ENCODE results near the gene RPP21. TPM values are rescaled to one million over a fixed set of nuclear protein-coding genes. Genes with fewer than 3 reads are reported as not detected.

RPP21 gene
- total RNA-seq, 1 experiment from 2014 or later = 81.3 TPM

GRCh38 chr6:30311671-30312070 lies 33.3 kb upstream of the RPP21 start:
- TF ChIP-seq SIN3A (IDR thresholded peaks at IDR 0.05; ENCODE audit: borderline replicate concordance, insufficient read depth, low read depth, low read length) (no peak), CTCF (IDR thresholded peaks at IDR 0.05) (no peak), TCF7L2 (IDR thresholded peaks at IDR 0.05; ENCODE audit: low read depth, low read length) (no peak), POLR2AphosphoS5 (IDR thresholded peaks at IDR 0.05; ENCODE audit: low read depth, low read length) (no peak), REST (IDR thresholded peaks at IDR 0.05; ENCODE audit: insufficient read depth in 1 of 2, low read depth in 2 of 2, low read length in 1 of 2) (no peak)
- ChIA-PET POLR2A (no interaction called here), CTCF (no interaction called here)
- in situ Hi-C loops (cut with HindIII; ENCODE audit: low pct_unique_long_range_greater_than_20kb, low sequenced_read_pairs) = no loop called here
- no peaks in the 10 kb centered on the region; the same call in 1 of the 2 replicates for H3K36me3 ChIP-seq (ENCODE audit: control insufficient read depth, insufficient read depth, low read length)
- H3K4me1 ChIP-seq (ENCODE audit: control insufficient read depth, insufficient read depth, low read length) = no peaks in the 10 kb centered on the region
- BruUV-seq (replicated peaks) = no TSS peak
- intact Hi-C loops (cut with micrococcal nuclease; ENCODE audit: unreplicated experiment) = no loop called here
- no peaks in the 10 kb centered on the region for H3K9me3 ChIP-seq (ENCODE audit: control insufficient read depth, insufficient read depth, low read depth, low read length)
- no peak overlapping the region for H3K27ac ChIP-seq (ENCODE audit: low read length)
- DNase-seq (ENCODE audit: low read depth, low spot score) (no peak), ATAC-seq (no peak)
- H3K27me3 ChIP-seq (ENCODE audit: control insufficient read depth, insufficient read depth, low read length) = no peaks in the 10 kb centered on the region
- H3K4me3 ChIP-seq (ENCODE audit: low read depth in 2 of 2, low read length in 2 of 2) = no peak overlapping the region

GRCh38 chr6:30312266-30312665 lies 32.7 kb upstream of the RPP21 start:
- Histone ChIP-seq H3K4me3 (ENCODE audit: low read depth in 2 of 2, low read length in 2 of 2) (no peak overlapping the region), H3K27ac (ENCODE audit: low read length) (no peak overlapping the region), H3K9me3 (ENCODE audit: control insufficient read depth, insufficient read depth, low read depth, low read length) (no peaks in the 10 kb centered on the region), H3K27me3 (ENCODE audit: control insufficient read depth, insufficient read depth, low read length) (no peaks in the 10 kb centered on the region), H3K4me1 (ENCODE audit: control insufficient read depth, insufficient read depth, low read length) (no peaks in the 10 kb centered on the region), H3K36me3 (ENCODE audit: control insufficient read depth, insufficient read depth, low read length) (no peaks in the 10 kb centered on the region; the same call in 1 of the 2 replicates)
- BruUV-seq (replicated peaks) = no TSS peak
- ATAC-seq (no peak), DNase-seq (ENCODE audit: low read depth, low spot score) (no peak)
- CTCF ChIA-PET = no interaction called here
- in situ Hi-C loops (cut with HindIII; ENCODE audit: low pct_unique_long_range_greater_than_20kb, low sequenced_read_pairs) = no loop called here
- POLR2A ChIA-PET = interaction anchor here (0.6 kb wide), 1 partner anchor 204 kb away, joined by 5 read pairs; no protein-coding TSS in a partner anchor
- TF ChIP-seq REST (IDR thresholded peaks at IDR 0.05; ENCODE audit: insufficient read depth in 1 of 2, low read depth in 2 of 2, low read length in 1 of 2) (no peak), TCF7L2 (IDR thresholded peaks at IDR 0.05; ENCODE audit: low read depth, low read length) (no peak), POLR2AphosphoS5 (IDR thresholded peaks at IDR 0.05; ENCODE audit: low read depth, low read length) (no peak), CTCF (IDR thresholded peaks at IDR 0.05) (no peak), SIN3A (IDR thresholded peaks at IDR 0.05; ENCODE audit: borderline replicate concordance, insufficient read depth, low read depth, low read length) (no peak)
- intact Hi-C loops (cut with micrococcal nuclease; ENCODE audit: unreplicated experiment) = no loop called here
